Right renal cortex interstitium (tissue), 3 donors: ENCODE results near the gene MTRF1. TPM values are rescaled to one million over a fixed set of nuclear protein-coding genes. Genes with fewer than 3 reads are reported as not detected.

Source experiments
- DNase-seq, 3 donors: peaks; one replicate each; pipeline ENCODE4 v3.0.0-alpha.2; 2013; ENCODE audit warnings: low read depth in 3 of 3, low spot score in 2 of 3
- polyA plus RNA-seq, 3 donors: library from polyadenylated mRNA; unstranded; fragments of 120-200 nt; gene quantifications; one replicate each; pipeline ENCODE4 v1.2.1, GENCODE V29; 2013; ENCODE audit not compliant: insufficient read length in 3 of 3

MTRF1 gene
- 10 to 100 TPM; 16.6 to 17.1 (median 17.0) TPM for polyA plus RNA-seq

GRCh38 chr13:41263261-41263971 is at the start of gene MTRF1:
Gene MTRF1, minus strand, starts transcription at chr13:41263576. Its CDS starts 2,669 bp downstream, at chr13:41260907.
- DNase-seq: peak; percentile 77 to 88 (median 77)

DNA sequence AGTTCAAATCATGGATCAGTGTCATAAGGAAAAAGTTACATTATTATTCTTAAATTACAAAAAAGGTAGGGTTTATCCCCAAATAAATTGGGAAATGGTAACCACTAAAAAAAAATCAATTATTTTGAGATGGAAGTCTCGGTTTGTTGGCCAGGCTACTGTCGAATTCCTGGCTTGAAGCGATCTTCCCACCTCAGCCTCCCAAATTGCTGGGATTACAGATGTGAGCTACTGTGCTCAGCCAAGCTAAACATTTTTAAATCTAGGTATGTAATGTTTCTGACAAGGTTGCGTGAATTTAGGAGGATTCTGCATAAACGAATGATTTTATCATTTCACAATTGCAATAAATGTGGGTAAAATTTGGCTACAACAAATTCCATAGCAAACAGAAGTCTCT is 49.7 kb upstream of the MTRF1 start:
- no peak for DNase-seq

DNA sequence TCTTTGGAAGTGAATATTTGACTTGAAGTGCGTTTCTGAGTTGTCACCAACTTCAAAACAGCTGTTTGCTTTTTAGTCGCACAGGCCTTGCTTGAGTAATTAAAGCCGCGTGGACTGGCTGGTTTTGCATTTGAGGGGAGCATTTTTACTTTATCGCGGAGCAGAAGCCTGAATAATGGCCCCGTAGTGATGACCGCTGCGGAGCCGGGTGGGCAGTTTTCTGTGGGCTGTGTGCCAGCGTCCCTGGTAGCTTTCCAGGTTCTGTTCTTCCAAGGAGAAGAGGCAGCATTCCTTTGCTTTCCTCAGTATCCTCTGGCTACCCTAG is 48.8 kb upstream of the MTRF1 start:
- DNase-seq: peak in 1 of 3 donors; percentile 41

- DNase-seq: peak in 2 of 3 donors; percentile 23 to 47
Measured at GRCh38 chr13:41311406-41312175, 48.2 kb upstream of the MTRF1 start.

- peak; percentile 84 to 89 (median 85) for DNase-seq
Measured at GRCh38 chr13:41310963-41311405, 47.6 kb upstream of the MTRF1 start, which contains the start of gene NAA16. Gene NAA16, plus strand, starts transcription at chr13:41311267. Its CDS starts 262 bp downstream, at chr13:41311529.

- no peak for DNase-seq
Measured at GRCh38 chr13:41307884-41308640, 44.7 kb upstream of the MTRF1 start.

GRCh38 chr13:41306271-41307145 is 43.1 kb upstream of the MTRF1 start:
- no peak for DNase-seq

DNA sequence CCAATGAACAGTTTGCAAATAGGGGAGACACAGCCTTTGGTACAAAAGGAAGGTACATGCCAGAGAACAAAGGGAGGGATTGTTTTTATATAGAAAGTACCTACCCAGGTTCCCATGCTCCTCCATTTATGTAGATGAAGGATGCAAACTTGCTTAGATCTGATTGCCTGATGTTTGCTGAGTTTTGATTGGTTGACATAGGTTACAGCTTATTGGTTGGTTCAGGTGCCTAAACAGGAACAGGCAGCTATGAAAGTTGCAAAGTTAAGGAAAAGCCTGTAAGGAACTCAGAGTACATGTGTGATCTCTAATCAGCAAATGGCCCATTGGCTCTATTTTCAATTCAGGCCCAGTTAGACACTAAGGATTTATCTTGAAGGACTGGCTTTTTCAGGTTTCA is 41.2 kb upstream of the MTRF1 start:
- no peak for DNase-seq

GRCh38 chr13:41302743-41303142 is 39.4 kb upstream of the MTRF1 start:
- no peak for DNase-seq

- DNase-seq: no peak
Measured at GRCh38 chr13:41299316-41300094, 36.1 kb upstream of the MTRF1 start.

- DNase-seq: no peak
Measured at GRCh38 chr13:41296879-41297646, 33.7 kb upstream of the MTRF1 start.

GRCh38 chr13:41295973-41296372 is 32.6 kb upstream of the MTRF1 start:
- no peak for DNase-seq

DNA sequence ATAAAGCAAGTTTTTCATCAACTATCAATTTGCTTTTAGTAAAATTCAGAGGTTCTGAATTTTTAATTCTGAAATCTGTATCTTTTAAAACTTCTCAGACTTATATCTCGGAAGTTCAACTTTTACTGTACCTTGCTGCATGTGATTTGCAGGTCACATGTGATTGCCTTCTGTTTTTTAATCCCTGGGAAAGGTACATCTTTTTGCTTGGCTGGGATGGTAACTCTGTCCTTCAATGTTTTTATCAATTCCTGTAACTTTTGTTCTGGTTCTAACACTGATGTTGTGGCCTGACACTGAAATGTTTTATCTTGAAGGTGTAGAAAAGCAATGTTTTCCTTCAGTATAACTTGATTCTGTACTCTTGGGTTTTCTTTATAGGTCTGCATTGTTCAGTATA is 31.5 kb upstream of the MTRF1 start:
- no peak for DNase-seq

- no peak for DNase-seq
Measured at GRCh38 chr13:41293272-41293671, 29.9 kb upstream of the MTRF1 start.

- DNase-seq: no peak
Measured at GRCh38 chr13:41291246-41291645, 27.9 kb upstream of the MTRF1 start.

GRCh38 chr13:41289463-41289881 is 26.1 kb upstream of the MTRF1 start:
- no peak for DNase-seq

GRCh38 chr13:41286370-41286769 is 23.0 kb upstream of the MTRF1 start:
- DNase-seq: no peak

GRCh38 chr13:41284512-41285288 is 21.3 kb upstream of the MTRF1 start:
- no peak for DNase-seq
